Stimulated activated CD8-positive, alpha-beta memory T cell treated with anti-CD3 and anti-CD28 coated beads, Interleukin-15, amount 100 ng/mL, for 1 hour (primary cell): ENCODE results near the gene SACS.

Source experiments
- DNase-seq: peaks from one replicate; pipeline ENCODE4 v3.0.0-alpha.2; 2020; ENCODE audit warnings: low read depth

The SACS gene, protein sequence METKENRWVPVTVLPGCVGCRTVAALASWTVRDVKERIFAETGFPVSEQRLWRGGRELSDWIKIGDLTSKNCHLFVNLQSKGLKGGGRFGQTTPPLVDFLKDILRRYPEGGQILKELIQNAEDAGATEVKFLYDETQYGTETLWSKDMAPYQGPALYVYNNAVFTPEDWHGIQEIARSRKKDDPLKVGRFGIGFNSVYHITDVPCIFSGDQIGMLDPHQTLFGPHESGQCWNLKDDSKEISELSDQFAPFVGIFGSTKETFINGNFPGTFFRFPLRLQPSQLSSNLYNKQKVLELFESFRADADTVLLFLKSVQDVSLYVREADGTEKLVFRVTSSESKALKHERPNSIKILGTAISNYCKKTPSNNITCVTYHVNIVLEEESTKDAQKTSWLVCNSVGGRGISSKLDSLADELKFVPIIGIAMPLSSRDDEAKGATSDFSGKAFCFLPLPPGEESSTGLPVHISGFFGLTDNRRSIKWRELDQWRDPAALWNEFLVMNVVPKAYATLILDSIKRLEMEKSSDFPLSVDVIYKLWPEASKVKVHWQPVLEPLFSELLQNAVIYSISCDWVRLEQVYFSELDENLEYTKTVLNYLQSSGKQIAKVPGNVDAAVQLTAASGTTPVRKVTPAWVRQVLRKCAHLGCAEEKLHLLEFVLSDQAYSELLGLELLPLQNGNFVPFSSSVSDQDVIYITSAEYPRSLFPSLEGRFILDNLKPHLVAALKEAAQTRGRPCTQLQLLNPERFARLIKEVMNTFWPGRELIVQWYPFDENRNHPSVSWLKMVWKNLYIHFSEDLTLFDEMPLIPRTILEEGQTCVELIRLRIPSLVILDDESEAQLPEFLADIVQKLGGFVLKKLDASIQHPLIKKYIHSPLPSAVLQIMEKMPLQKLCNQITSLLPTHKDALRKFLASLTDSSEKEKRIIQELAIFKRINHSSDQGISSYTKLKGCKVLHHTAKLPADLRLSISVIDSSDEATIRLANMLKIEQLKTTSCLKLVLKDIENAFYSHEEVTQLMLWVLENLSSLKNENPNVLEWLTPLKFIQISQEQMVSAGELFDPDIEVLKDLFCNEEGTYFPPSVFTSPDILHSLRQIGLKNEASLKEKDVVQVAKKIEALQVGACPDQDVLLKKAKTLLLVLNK (N-terminal part only)

DNA sequence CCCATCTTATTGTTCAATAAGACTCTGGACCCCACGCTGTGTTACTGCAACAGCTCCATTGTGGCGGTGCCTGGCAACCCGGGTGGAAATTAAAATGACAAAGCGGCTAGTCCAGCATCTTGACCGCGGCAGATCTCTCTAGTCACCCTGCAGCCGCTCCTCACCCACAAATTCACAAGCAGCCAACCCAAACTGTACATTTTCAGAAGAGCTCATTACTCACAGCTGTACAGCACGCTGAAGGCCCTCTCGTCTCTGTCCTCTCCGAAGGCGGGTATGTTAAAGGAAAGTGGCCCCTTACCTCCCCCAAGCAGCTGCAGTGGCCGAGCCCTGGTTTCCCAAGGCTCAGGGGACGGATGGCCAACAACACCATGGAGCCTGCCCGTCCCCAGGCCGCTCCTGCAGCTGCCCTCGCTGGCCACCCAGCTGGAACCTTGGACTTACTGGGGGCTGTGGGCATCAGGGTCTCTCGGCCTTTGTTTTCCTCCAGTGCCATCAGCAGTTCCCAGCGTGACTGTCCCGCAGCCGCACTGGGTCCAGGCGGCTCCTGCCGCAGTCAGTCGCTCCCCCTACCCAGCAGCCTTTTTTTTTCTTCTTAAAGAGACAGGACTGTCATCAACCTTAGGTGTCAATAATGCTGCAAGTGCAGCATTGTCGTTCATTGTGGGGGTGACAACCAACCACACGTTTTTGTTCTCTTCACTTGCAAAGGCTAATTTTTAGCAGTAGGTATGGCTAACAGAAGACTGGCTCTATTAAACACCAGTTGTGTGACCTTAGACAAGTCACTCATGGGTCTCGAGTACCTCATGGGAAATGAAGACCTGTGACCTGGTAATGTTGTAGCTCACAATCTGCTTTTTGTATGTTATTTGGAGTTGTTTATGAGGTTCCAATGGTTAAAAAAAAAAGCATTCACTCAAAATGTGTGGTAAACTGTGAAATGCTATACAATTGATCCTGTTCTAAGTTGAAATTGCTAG, at the start of gene SACS:
Gene SACS, minus strand, starts transcription at position 532 of the 983 bp plus-strand sequence. CDS start 22,463 bp downstream, outside the sequence.
- no peak for DNase-seq

DNA sequence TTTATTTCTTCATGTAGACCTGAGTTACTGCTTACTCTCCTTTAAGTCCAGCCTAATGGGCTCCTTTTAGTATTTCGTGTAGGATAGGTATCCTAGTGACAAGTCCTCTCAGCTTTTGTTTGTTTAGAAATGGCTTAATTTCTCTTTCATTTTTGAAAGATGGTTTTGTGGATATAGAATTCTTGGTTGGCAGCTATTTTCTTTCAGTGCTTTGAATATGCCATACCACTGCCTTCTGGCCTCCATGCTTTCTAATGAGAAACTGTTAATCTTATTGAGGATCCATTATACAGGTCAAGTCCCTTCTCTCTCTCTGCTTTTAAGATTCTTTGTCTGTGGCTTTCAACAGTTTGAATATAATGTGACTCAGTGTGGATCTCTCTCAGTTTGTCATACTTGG, 46.8 kb upstream of the SACS start:
- DNase-seq = no peak

- no peak for DNase-seq
Observed at GRCh38 chr13:23477101-23477500, 43.6 kb upstream of the SACS start.

- DNase-seq = no peak
Observed at GRCh38 chr13:23473221-23473620, 39.7 kb upstream of the SACS start.

DNA sequence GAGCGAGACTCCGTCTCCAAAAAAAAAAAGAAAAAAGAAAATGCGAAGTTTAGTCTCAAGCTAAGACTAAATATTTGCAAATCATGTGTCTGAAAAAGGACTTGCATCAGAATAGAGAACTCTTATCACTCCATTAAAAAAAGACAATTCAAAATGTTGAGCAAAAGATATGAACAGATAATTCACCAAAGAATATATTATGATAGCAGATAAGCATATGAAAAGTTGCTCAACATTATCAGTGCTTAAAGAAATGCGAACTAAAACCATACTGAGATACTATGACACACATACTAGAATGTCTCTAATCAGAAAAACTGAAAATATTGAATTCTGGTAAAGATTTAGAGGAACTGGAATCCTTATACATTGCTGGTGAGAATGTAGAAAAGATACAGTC, 38.7 kb upstream of the SACS start:
- no peak for DNase-seq

DNA sequence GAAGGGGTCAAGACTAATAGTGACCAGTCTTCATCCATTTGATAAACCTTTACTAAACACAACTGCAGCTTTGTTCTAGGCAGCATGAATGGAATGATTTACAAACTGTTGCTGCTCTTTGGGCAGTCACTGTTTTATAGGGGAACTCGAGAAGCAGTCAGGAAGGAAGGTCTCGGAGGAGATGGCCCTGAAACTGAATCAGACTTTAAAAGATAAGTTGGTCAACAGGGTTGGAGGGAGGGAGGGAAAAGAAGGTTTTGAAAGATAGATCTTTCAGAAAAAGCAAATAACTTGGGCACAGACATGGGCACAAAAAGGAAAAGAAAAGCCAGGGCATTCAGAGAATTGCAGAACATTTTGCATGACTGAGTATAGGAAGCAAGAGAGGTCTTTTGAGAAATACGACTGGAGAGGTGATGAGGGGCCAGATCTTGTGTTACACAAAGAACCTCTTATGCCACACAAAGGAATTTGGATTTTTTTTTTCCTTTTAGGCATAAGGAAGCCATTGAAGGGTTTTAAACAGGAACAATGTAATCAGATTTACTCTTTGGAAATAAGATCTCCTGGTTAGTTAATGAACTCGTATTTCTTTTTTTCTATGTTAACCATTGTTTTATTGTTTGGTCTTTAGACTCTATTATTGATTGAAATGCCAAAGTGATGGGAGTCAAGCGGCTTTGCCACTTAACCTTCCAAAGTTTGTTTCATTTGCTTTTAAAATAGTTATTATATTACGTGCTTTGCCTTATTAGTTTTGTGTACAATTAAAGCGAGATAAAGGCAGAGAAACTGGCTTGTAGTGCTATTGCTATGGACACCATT, 37.5 kb upstream of the SACS start:
- no peak for DNase-seq

DNA sequence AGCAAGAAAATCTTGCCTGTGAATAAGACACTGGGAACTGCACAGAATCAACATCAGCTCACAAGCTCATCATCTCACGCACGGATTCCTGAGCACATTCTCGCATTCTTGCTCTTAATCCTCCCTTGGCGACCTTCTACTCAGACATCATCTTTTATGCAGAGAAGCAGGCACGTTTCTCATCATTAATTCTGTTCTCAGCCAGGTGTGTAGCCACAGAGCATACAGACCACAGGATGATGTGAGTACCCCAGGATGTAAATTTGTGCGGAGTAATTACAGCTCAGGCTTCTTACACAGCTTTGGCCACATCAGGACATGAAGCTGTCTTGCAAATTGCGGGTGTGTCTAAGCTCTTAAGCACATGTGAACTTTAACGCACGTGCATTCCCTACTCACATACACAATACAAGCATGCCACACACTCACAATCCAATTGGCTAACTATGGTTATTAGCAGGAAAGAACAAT, 36.5 kb upstream of the SACS start:
- no peak for DNase-seq

- no peak for DNase-seq
Observed at GRCh38 chr13:23468811-23469210, 35.3 kb upstream of the SACS start.

DNA sequence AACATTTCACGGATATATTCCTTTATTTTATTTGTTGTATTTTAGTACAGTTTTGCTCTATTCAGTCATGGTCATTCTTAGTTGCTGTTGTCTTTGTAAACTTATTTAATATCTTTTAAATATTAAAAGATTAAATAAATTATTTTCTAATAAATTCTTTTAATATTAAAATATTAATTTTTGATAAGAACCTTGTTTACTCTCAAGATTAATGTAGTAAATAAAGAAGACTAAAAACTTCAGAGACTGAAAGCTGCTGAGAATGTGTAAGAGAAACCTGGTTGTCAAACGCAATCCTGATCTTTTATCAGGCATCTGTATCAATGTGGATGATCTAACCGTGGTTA, 34.4 kb upstream of the SACS start:
- DNase-seq = no peak

- no peak for DNase-seq
Observed at GRCh38 chr13:23467048-23467931, 33.8 kb upstream of the SACS start.

DNA sequence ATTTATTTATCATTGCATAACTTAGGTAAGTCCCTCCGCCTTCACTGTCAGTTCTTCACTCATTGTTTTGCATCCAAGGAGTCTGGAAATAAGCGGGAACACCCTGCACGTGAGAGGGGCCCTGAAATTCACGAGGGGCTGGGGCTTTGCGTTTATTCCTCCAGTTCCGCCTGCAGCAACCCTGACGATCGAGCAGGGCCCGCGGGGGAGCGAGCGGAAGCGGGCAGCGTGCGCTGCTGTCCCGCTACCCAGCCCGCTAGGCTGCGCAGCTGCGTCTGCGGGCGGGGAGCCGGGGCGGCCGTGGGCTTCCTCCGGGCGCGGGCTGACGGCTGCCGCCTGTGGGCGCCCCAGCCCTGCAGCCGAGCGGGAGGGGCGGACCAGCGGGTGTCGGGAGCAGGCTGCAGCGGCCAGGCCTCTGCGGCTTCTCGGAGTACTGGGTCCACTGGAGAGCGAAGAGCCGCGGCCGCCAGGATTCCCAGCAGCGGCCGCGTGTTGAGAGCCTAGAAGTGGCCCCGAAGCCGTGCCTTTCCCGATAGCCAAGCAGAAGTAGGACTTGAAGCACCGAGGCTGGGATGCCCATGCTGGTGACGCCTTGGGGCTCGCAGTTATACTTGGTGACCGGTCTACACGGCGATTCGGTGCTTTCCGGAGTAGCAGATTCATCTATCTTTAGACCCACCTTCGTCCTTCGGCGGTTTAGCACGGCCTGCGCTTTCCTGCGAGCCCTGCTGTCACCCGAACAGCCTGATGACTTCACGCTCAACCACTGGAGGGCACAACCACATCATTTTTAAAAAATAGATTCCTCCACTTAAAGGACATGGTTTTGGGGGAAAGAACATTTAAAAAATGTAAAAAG, 32.9 kb upstream of the SACS start:
- DNase-seq = peak; percentile 8

DNA sequence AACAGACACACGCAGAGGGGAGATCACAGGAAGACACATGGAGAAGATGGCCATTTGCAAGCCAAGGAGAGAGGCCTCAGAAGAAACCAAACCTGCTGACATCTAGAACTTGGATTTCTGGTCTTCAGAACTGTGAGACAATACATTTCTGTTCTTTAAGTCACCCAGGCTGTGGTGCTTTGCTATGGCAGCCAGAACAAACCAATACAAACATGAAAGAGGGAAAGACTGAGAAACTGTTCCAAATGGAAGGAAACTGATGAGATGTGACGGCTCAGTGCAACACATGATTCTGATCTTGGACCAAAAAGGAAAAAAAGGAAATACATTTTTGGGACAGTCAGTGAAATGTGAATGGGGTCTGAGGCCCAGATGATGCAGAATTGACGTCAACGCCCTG, 30.2 kb upstream of the SACS start:
- DNase-seq = no peak

GRCh38 chr13:23462815-23463559, 29.5 kb upstream of the SACS start:
- DNase-seq = no peak

DNA sequence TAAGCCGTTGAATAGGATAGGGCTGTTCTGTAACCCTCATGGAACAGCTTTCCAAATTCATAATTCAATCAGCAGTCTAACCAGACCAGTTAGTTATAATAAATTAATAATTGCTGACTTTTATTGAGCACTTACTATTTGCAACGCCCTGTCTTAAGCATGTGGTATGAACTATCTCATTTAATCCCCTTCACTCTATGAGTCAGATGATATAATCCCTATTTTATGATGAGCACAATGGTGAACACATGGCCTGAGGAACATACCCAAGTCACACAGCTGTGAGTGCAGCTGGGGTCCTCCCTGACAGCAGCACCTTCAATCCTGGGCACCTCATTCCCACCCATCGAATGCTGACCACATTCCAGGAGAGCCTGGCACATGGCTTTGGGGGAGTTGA, 28.0 kb upstream of the SACS start:
- DNase-seq = no peak

DNA sequence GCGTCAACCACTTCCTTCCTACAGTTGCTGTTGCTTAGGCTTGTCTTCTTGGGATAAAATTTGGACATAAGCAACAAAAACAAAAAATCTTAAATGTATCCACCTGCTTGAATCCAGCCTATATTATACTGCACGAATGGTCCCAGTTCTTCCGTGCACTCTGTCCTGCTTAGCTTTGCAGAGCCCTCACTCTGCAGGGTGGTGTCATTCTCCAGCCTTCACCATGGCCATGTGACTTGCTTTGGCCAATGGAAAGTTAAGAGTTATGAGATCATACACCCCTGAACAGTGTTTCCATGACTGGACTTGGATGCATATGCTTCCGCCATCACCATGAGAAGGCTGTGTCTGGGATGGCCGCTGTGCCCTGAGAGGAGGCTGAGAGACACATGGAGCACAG, 27.4 kb upstream of the SACS start:
- no peak for DNase-seq

GRCh38 chr13:23460309-23460708, 26.8 kb upstream of the SACS start:
- DNase-seq = no peak

- DNase-seq = no peak
Observed at GRCh38 chr13:23458989-23459388, 25.5 kb upstream of the SACS start.
